Mammary epithelial cell (primary cell): ENCODE measurements around the gene EEF1A2.

Experiments
- CTCF ChIP-seq, 2 donors: IDR thresholded peaks in 1 of 2; conservative IDR thresholded peaks in 1 of 2; 2 replicates each; pipeline ENCODE4 v1.5.1; 2011 to 2012; ENCODE audit warnings: inconsistent platforms in 2 of 2, low read length in 2 of 2, mild to moderate bottlenecking in 2 of 2, control low read depth in 1 of 2, low read depth in 1 of 2; ENCODE audit not compliant: insufficient read depth in 1 of 2; ENCODE audit errors: extremely low read depth in 1 of 2
- EZH2 ChIP-seq: IDR thresholded peaks from 2 replicates; pipeline ENCODE4 v1.6.1; 2012; ENCODE audit warnings: low read length, inconsistent platforms, borderline replicate concordance

- TF ChIP-seq EZH2 (no peak), CTCF (conservative IDR thresholded peaks at IDR 0.05 in 1 of 2, IDR thresholded peaks at IDR 0.05 in 1 of 2; ENCODE audit: extremely low read depth in 1 of 2, insufficient read depth in 1 of 2, low read depth in 1 of 2, low read length in 2 of 2) (no peak)
Observed at GRCh38 chr20:63533388-63533787, 34.5 kb upstream of the EEF1A2 start.
